Measurements from ENCODE around the gene ITGA11. TPM values are rescaled to one million over a fixed set of nuclear protein-coding genes. Genes with fewer than 3 reads are reported as not detected.

Gene ITGA11
- total RNA-seq, 2 experiments from 2014 or later = 1.7 to 1.8 TPM

DNA sequence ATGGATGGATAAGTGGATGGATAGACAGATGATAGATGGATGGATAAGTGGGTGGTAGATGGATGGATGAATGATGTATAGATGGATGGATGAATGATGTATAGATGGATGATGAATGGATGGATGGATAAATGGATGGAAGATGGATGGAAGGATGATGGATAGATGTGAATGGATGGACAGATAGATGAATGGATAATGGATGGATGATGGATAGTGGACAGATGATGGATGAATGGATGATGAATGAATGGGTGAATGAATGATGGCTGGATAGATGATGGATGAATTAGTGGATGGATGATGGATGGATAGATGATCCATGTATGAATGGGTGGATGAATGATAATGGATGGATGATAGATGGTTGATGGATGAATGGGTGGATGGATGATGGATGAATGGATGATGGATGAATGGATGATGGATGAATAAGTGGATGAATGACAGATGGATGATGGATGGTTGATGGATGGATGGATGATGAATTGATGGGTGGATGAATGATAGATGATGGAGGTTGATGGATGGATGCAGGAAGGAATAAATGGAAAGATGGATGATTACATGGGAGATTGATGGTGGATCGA, 69.3 kb downstream of the ITGA11 start:
- Mint-ChIP-seq H3K27me3 (no peaks in the 10 kb centered on the region), H3K9me3 (no peaks in the 10 kb centered on the region), H3K4me1 (peaks cover 5% of the 10 kb centered on the region), H3K27ac (no peak overlapping the region), H3K36me3 (no peaks in the 10 kb centered on the region), H3K4me3 (no peak overlapping the region)
- DNase-seq = no peak

DNA sequence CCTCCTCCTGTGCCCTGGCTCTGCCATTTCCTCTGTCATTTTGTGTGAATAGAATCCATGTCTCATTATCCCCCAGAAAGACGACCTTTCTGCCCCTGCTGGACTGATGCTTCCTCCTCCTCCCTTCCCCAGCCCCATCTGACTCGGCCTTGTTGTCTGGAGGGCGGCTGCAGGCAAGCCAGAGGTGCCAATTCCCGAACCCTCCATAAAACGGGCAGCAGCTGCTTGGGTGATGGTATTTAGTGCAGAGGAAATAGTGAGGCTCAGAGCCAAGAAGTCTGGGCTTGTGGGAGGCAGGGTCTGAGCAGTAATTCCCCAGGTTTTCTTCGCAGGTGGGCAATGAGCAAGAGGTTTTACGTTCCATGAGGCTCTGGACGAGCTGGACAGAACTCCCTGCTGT, 71.2 kb downstream of the ITGA11 start:
- Mint-ChIP-seq H3K27me3 (no peaks in the 10 kb centered on the region), H3K27ac (no peak overlapping the region)

DNA sequence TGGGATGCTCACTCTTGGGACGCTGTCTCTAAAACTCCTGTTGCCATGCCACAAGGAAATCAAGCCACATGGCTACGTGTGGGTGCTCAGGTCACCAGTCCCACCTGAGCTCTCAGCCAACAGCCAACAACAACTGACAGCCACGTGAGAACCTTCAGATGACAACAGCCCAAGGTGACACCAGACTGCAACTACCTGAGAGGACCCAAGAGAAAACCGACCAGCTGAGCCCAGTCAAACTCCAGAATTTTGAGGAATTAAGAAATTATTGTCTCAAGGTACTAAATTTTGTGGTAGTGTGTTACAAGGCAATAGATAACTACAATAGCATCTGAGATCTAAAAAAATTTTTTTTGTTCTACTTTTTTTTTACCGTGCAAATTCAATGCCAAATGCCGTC, 75.2 kb downstream of the ITGA11 start:
- Mint-ChIP-seq H3K4me1 (peaks cover 26% of the 10 kb centered on the region), H3K4me3 (no peak overlapping the region), H3K9me3 (peaks cover 10% of the 10 kb centered on the region), H3K36me3 (peaks cover 19% of the 10 kb centered on the region), H3K27ac (no peak overlapping the region), H3K27me3 (no peaks in the 10 kb centered on the region)
- no peak for DNase-seq

More for the DNA sequence above, 71.2 kb downstream of the ITGA11 start:
- no peak for DNase-seq
- Mint-ChIP-seq H3K9me3 (peaks cover 10% of the 10 kb centered on the region), H3K4me1 (peaks cover 5% of the 10 kb centered on the region), H3K4me3 (no peak overlapping the region), H3K36me3 (peaks cover 8% of the 10 kb centered on the region)

DNA sequence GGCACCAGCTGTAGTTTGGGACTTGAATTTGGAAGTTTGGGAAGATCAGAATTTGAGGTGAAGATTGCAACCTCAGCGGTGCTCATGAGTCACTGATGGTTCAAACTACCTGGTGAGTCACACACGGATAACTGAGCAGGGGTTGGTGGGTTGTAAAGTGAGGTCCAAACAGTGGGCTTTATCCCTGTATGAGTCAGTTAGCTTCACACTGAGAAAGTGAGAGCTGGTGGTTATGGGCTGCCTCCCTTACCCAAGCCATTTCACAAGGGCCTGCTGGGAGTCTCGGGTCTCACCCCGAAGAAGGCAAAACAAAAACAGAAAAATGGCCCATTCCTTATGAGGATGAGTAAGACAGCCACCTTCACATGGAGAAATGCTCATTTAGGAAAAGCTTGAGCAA, 77.0 kb downstream of the ITGA11 start:
- Mint-ChIP-seq H3K27ac (peak overlapping the region; percentile 10), H3K36me3 (peaks cover 19% of the 10 kb centered on the region), H3K4me3 (no peak overlapping the region), H3K4me1 (peaks cover 28% of the 10 kb centered on the region), H3K27me3 (no peaks in the 10 kb centered on the region), H3K9me3 (peaks cover 10% of the 10 kb centered on the region)
- peak; percentile 10 for DNase-seq

DNA sequence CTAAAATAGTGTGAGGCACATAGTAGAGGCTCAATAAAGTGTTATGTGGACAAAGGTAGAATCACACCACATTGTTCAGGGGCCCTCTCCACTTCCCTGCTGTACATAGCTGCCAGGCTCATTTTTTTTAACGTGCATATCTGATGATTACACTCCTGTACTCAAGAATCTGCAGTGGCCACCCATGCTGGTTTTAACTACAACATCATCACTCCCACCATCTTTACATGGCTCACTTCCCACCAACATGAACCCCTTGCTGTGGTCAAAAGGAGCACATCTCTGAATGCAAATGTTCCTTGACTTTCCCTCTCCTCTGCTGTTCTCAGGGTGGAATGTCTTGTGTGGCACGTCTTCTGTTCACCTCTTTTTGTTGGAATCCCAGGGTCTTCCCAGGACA, 77.7 kb downstream of the ITGA11 start:
- no peak overlapping the region for H3K27ac Mint-ChIP-seq
- no peak for DNase-seq
- H3K36me3 Mint-ChIP-seq = peaks cover 19% of the 10 kb centered on the region
- H3K4me1 Mint-ChIP-seq = peaks cover 28% of the 10 kb centered on the region
- no peak overlapping the region for H3K4me3 Mint-ChIP-seq
- peaks cover 10% of the 10 kb centered on the region for H3K9me3 Mint-ChIP-seq
- H3K27me3 Mint-ChIP-seq = no peaks in the 10 kb centered on the region

DNA sequence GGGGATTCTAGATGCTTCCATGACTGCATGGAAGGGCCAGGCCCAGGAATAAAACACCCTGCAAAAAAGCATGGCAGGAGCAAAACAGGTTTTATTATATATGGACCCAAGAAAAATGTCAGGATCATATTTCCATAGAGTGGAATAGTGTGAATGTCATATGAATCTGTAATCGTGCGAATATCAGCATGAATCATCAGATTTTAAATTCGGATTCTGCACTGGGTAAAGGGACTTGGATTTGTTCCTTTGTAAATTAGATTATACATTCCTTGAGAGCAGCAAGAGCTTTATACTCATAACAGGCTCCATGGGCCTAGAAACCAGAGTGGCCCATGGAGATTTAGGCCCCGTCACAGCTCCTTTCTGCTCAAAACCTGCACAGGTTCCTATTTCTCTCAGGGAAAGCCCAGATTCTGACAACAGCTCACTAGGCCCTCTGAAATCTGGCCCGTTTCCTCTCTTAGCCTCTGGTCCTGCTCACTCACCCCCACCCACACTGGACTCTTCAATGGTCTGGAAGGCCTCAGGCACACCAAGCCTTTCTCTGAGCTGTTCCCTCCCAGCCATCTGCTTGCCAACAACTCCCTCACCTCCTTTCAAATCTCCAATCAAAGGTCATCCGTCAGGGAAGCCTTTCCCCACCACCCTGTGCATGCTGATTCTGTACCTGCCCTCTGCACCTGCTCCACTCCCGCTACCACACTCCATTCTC, 78.4 kb downstream of the ITGA11 start:
- Mint-ChIP-seq H3K9me3 (peaks cover 10% of the 10 kb centered on the region), H3K4me1 (peaks cover 28% of the 10 kb centered on the region), H3K27me3 (no peaks in the 10 kb centered on the region), H3K4me3 (no peak overlapping the region), H3K27ac (peak overlapping the region; percentile 47), H3K36me3 (peaks cover 19% of the 10 kb centered on the region)
- DNase-seq = no peak

DNA sequence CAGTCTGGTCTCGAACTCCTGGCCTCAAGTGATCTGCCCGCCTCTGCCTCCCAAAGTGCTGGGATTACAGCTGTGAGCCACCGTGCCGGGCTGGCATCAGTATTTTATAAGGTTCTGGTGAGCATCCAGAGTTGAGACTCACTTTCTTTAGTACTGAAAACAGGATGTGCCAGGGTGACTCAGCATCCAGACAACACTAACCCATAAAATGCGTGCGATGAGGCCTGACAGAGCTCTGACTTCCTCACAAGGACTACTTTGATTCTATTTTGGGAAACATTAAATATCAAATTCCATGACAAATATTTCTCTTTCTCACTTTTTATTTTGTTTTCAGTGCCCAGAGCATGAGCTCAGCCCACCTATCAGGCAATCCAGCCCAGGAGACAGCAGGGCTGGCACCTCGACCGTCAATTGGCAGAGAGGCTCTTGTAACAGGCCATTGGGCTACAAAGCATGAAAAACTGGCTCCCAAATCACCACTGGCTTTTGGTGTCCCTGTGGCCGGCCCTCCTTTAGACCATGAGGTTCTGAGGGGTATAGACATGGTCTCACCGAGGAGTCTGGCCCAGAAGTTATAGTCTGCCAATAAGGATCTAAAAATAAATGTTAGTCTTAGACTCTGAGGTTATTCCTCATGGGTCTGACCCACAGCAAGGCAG, 79.4 kb downstream of the ITGA11 start:
- peak overlapping the region; percentile 19 for H3K4me3 Mint-ChIP-seq
- peak overlapping the region; percentile 93 for H3K27ac Mint-ChIP-seq
- H3K9me3 Mint-ChIP-seq = peaks cover 10% of the 10 kb centered on the region
- peaks cover 19% of the 10 kb centered on the region for H3K36me3 Mint-ChIP-seq
- no peaks in the 10 kb centered on the region for H3K27me3 Mint-ChIP-seq
- H3K4me1 Mint-ChIP-seq = peaks cover 28% of the 10 kb centered on the region
- DNase-seq = peak; percentile 41

DNA sequence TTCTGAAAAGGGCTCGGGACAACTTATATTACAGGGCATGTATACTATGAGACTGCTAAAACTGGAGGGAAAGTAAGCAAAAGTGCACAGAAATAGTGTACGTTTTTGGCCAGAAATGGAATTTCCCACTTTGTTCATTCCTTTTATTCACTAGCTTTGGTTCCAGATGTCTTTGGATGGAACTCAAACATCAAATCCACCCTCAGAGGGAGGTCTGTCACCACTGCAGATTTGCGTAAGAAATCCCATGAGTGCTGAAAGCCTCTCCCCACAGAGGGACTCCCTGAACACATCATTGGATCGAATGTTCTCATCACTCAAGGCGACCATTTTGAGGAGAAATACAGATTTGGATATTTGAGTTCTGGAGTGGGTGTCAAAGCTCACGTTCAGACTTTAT, 82.8 kb downstream of the ITGA11 start:
- H3K36me3 Mint-ChIP-seq = peaks cover 7% of the 10 kb centered on the region
- peaks cover 18% of the 10 kb centered on the region for H3K4me1 Mint-ChIP-seq
- no peak overlapping the region for H3K27ac Mint-ChIP-seq
- no peaks in the 10 kb centered on the region for H3K27me3 Mint-ChIP-seq
- DNase-seq = no peak
- no peak overlapping the region for H3K4me3 Mint-ChIP-seq
- no peaks in the 10 kb centered on the region for H3K9me3 Mint-ChIP-seq

DNA sequence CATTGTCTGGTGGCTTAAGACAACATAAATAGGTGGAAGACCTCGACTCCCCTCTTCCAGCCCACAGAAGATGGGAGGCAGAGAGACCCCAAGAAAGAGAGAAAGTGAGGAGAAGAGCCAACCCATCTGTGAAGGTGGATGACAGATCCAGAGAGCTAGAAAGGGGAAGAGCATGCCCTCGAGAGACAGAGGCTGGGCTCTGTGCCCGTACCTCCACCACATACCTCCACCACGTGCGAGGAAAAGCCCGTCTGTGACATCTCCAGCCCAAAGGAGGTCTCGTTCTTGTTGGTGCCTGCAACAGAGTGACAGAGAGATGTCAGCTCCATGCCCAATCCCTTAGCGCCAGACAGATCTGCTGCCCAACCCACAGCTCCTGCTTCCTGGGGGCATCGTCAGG, 83.4 kb downstream of the ITGA11 start:
- Mint-ChIP-seq H3K4me1 (peaks cover 14% of the 10 kb centered on the region), H3K9me3 (no peaks in the 10 kb centered on the region), H3K27me3 (no peaks in the 10 kb centered on the region), H3K4me3 (no peak overlapping the region), H3K36me3 (peaks cover 4% of the 10 kb centered on the region), H3K27ac (no peak overlapping the region)
- DNase-seq = no peak

DNA sequence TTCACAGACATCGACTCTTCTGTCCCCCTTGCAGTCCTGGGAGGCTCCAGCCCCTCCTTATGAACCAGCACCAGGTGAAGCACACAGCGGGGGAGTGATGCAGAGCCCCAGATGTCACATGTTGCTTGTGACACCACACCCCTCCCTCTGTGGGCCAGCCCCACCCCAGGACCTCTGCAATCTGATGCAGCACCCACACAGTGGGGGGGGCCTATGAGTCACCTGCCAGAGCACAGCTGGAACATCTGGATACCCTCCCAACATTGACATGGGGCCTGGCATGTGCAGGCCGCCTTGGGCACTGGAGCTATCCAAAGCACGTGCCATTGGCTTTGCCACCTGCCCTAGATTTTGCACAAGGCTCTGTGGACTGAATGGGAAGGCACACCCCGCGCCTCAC, 83.9 kb downstream of the ITGA11 start:
- Mint-ChIP-seq H3K36me3 (peaks cover 4% of the 10 kb centered on the region), H3K27ac (no peak overlapping the region), H3K4me1 (peaks cover 12% of the 10 kb centered on the region), H3K4me3 (no peak overlapping the region), H3K27me3 (no peaks in the 10 kb centered on the region), H3K9me3 (no peaks in the 10 kb centered on the region)
- DNase-seq = peak; percentile 12

DNA sequence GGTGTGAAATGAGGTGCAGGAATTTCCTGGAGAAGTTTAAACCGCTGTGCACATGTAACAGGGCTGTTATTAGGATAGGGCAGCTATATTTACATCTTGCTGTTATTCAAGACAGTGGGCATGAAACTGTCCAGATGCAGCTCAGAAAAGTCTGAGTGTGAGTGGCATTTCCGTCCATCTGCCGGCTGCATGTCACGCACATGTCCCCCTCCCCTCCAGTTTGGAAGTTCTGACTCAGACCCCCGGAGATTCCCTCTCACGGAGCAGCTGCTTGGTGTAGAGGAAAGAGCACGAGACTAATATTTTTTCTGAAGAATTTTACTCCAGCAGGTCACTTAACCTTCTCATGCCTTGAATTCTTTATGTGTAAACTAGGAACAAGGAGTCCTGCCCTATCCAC, 84.6 kb downstream of the ITGA11 start:
- DNase-seq = no peak
- Mint-ChIP-seq H3K27ac (no peak overlapping the region), H3K36me3 (peaks cover 2% of the 10 kb centered on the region), H3K4me3 (no peak overlapping the region), H3K27me3 (no peaks in the 10 kb centered on the region), H3K9me3 (no peaks in the 10 kb centered on the region), H3K4me1 (peaks cover 6% of the 10 kb centered on the region)

DNA sequence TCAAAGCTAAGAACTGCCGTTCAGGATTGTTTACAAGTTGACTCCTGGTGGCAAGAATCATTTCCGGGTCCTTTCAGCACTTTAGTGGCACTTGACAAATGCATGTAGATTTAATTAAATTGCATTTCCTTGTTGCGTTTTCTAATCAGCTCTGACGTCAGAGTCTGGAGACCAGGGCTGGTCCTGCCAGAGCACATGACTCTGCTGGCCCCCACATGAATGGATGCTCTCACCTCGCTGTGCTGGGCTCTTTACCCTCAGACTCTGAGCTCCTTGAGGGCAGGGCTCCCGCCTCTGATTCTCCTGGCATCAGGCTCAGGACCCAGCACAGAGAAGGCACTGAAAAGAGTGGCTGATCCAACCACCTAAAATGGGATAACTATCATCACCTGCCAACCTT, 85.0 kb downstream of the ITGA11 start:
- H3K27me3 Mint-ChIP-seq = no peaks in the 10 kb centered on the region
- no peaks in the 10 kb centered on the region for H3K36me3 Mint-ChIP-seq
- H3K27ac Mint-ChIP-seq = no peak overlapping the region

DNA sequence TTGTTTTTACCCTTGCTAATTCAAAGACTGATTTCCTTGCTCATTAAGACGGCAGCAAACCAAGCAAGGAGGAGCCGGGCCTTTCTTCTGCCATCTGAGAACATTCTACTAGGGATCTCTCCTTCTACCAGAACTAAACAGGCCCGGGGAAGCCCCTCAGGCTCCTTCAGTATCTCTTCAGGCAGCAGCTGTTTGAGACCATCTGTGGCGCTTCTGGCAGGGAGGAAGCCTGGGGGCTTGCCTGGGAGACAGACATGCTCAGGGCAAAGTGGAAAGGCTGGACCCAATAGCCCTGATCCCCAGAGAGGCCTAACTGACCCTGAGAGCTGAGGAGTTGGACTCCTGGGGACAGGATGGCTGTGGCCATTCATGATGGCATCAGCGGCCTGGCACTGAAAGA, 86.5 kb downstream of the ITGA11 start:
- H3K9me3 Mint-ChIP-seq = no peaks in the 10 kb centered on the region
- DNase-seq = no peak
- H3K4me1 Mint-ChIP-seq = no peaks in the 10 kb centered on the region
- no peaks in the 10 kb centered on the region for H3K27me3 Mint-ChIP-seq
- no peak overlapping the region for H3K4me3 Mint-ChIP-seq
- H3K27ac Mint-ChIP-seq = no peak overlapping the region
- no peaks in the 10 kb centered on the region for H3K36me3 Mint-ChIP-seq

More for the DNA sequence above, 85.0 kb downstream of the ITGA11 start:
- DNase-seq = no peak
- Mint-ChIP-seq H3K9me3 (no peaks in the 10 kb centered on the region), H3K4me1 (peaks cover 3% of the 10 kb centered on the region), H3K4me3 (no peak overlapping the region)

DNA sequence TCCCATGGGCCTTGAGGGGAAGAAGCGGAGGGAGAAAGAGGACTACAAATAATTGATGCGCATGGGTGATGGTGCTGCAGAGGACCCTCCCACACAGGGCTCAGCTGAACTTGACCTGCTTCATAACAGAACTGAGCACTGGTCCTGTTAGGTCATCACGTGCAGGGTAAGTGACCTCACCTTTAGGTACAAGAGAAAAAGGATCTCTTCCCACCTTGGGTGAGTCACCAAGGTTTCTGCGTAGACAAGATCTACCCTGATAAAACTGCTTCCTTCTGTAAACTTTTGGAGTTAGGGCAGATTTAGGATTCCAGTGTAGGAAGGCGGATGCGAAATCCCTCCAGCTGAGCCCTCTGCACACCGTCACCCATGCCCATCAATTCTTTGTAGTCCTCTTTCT, 87.4 kb downstream of the ITGA11 start:
- H3K4me1 Mint-ChIP-seq = no peaks in the 10 kb centered on the region
- no peak overlapping the region for H3K27ac Mint-ChIP-seq
- no peak overlapping the region for H3K4me3 Mint-ChIP-seq
- no peaks in the 10 kb centered on the region for H3K27me3 Mint-ChIP-seq
- no peak for DNase-seq
- no peaks in the 10 kb centered on the region for H3K9me3 Mint-ChIP-seq
- H3K36me3 Mint-ChIP-seq = no peaks in the 10 kb centered on the region

DNA sequence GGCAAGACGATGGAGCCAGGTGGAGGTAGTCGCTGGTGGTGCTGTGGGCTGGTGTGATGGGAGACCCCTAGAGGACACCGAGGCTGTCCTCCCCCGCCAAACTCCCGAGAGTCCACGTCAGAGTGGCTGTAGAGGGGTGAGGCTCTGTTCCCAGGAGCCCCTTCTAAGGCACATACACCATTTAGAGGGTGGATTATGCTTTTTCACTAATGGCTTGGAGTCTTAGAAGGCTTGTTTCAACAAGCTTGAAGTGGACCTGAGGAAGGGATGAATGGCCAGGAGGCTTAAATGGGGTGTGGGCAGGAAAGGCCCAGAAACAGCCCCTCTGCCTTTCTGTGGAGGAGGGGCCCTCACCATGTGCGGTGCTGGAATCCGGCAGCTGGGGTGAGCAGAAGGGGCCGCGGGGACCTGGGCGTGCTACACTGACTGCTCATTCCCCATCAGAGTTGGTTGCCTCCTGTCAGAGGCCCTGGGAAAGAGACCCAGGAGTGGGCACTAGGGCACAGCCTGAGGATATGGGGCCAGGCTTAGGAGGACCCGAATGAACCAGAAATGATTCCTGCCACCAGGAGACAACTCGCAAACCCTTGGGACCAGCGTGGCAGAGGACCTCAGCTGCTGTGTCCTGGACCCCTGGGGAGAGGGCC, 88.3 kb downstream of the ITGA11 start:
- no peak overlapping the region for H3K27ac Mint-ChIP-seq
- H3K36me3 Mint-ChIP-seq = no peaks in the 10 kb centered on the region
- H3K9me3 Mint-ChIP-seq = no peaks in the 10 kb centered on the region
- no peak overlapping the region for H3K4me3 Mint-ChIP-seq
- no peaks in the 10 kb centered on the region for H3K4me1 Mint-ChIP-seq
- H3K27me3 Mint-ChIP-seq = no peaks in the 10 kb centered on the region
- DNase-seq = no peak
